Lung microvascular endothelial cell (primary cell): ENCODE data around the gene SPRN. TPM values are rescaled to one million over a fixed set of nuclear protein-coding genes. Genes with fewer than 3 reads are reported as not detected.
A peak's percentile ranks its signal among the peaks of the same experiment; 100 is the strongest.
"Not testable (repeated sequence)": the region's sequence is repeated elsewhere in the genome, so short reads cannot be mapped to it uniquely, and the experiment has no call there.

Experiments used
- DNase-seq, 2 donors: peaks; one replicate each; pipeline versions ENCODE4 v3.0.0 to v3.0.0-alpha.2; 2010; ENCODE audit warnings: low read depth in 2 of 2
- total RNA-seq: library from RNA; depleted of rRNA; stranded (reverse); fragments of >200 nt; gene quantifications from 2 replicates; pipeline ENCODE4 v1.2.1, GENCODE V29; 2014

SPRN gene
- total RNA-seq, 1 donor from 2014 or later: under 0.01 TPM

DNA sequence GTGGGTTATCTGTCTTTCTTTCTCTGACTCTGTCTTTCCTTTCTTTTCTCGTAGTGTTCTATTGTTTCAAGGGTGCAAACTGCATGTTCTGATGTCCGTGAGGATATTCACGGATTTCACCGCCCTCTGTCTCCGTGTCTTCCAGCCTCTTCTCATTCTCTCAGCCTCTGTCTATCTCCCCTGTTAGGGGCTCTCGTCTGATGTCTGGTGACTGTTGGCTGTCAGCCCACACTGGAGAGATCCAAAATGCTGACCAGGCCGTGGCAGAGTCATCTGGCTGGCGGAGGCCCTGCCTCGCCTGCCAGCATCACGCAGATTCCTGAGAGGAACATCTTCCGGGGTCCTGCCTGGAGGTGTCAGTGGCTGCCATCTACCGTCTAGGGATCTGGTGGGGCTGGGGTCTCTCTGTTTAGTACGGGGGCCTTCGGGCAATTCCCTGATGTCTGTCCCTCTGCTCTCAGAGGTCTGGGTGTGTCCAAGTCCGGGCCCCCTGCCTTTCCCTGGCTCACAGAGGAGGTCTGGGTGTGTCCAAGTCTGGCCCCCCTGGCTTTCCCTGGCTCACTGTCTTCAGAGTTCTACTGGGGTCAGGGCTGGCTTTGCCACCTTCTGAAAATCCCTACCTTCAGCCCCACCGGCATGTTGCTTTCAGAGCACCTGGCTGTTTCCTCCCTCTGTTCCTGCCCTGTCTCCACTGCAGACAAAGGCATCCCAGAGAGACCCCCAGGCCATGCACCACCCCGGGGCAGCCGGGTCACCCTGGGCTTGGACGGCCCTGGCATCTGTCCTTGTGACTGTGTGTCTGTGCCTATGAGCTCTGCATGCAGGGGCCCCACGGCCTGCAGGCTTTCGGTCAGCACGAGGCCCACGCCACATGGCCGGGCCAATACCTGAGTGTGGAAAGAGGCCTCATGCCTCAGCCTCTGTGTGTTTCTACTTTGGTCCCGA, 15.4 kb upstream of the SPRN start:
- no peak for DNase-seq

DNA sequence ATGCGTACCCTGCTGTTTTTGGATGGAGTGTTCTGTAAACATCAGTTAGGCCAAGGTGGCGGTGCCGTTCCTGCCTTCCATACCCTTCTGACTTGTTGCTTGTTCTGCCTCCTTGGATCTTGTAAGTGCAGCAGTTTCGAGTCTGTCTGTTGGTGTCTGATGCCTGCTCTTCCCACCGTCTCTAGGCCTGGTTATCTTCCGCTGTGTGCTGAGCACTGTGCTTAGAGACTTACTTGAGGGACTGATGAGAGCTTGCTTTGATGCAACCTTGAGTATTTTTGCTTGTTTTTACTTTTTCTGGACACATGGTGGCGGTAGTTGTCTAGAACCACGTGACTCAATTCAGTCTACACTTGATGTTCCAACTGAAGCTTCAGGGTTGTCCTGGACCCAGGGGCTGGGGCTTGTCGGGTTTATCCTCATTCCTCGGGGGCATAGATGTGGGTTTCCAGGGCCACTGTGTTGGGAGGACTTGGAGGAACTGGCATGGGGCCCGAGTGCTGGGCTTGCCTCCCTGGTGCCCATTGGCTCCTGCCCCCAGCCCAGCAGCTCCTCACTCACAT, 14.4 kb upstream of the SPRN start:
- DNase-seq: peak; percentile 37

- not testable (repeated sequence) for DNase-seq
Observed at GRCh38 chr10:133432789-133433188, 8.4 kb upstream of the SPRN start.

DNA sequence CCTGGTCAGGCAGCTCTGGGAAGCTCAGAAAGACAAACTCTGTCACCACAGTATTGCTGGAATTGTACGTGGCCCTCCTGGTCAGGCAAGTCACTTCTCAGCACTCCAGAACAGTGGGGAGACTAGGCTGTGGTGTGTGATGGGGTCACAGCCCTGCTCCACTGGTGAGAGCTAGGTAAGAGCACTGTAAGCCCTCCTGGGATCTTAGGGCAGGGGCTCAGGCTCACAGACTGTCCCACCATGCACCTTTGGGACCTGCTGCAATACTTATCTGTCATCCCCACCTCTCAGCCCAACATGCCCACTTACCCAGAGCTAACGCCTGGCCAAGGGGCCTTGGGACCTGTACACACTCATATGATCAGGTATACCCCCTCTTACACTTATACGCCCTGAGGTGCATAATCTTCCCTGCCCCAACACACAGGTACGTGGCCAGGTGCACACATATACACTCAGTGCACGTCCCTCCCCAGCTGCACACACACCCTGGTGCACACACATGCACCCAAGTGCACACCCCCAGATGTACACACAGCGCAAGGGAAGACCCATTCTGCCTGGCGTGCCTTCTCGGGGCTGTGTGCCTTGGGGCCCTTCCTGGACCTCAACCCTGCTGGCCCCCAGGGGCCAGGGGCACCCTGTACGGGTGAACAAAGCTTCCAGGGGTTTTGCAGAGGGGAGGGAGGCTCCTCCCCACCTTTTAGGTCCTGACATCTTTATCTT, 7.6 kb upstream of the SPRN start:
- DNase-seq: not testable (repeated sequence)

DNA sequence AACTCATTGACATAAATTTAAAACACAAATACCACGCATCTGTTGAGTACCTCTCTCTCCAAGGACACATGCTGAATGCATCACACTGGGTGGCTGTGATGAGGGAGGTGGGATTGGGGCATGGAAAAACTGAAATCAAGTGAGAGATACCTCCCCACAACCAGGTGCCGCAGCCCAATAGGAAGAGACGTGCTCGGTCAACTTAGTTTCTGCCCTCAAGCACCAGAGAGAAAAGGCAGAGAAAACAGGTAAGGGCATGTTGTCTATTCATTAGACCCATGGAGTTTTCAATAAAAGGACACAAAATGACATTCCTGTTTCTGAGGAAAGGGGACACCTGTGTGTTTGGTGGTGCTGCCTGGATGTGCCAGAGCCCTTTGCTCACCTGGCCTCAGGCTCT, 5.1 kb upstream of the SPRN start:
- not testable (repeated sequence) for DNase-seq

- DNase-seq: not testable (repeated sequence)
Observed at GRCh38 chr10:133424102-133424501, 323 bp downstream of the SPRN start.

DNA sequence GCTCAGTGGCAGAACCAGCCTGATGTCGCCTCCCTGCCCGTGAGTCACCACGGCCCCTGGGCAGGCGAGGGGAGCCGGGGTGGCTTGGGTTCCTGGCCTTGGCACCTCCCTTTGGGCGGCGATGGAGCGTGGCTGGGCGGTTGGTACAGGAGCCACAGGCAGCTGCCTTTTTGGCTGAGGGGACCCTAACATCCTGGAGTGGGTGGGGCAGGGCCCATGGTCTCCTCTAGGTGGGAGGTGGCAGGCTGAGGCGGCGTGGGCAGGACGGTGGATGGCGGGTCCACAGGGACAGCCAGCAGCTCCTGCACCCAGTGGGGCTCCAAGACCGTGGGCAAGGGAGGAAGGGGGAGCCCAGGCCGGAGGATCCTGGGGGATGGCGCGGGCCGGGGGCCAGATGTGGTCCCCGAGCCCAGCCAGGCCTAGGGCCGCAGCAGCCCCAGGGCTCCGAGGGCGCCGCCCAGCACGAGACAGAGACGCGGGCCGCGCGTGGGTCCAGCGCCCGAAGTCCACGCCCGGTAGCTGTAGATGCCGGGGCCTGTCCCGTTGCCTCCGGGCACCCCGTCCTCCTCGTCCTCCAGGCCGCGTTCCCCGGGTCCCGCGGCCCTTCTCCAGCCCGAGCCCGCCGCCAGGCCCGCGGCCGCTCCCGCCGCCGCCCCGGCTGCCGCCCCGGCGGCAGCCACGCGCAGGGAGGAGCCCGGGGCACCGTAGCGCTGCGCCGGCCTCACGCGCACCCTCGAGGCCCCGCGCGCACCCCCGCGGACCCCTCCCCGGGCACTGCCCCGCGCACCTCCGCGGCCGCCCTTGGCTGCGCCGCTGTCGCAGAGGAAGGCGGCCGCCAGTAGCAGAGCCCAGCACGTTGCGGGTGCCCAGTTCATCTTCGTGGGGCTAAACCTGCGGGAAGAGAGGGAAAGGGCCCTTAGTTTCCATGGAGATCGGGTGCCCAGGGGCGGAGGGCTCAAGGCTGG, 1.3 kb downstream of the SPRN start:
- DNase-seq: no peak

- no peak for DNase-seq
Observed at GRCh38 chr10:133422223-133422806, 2.1 kb downstream of the SPRN start.

DNA sequence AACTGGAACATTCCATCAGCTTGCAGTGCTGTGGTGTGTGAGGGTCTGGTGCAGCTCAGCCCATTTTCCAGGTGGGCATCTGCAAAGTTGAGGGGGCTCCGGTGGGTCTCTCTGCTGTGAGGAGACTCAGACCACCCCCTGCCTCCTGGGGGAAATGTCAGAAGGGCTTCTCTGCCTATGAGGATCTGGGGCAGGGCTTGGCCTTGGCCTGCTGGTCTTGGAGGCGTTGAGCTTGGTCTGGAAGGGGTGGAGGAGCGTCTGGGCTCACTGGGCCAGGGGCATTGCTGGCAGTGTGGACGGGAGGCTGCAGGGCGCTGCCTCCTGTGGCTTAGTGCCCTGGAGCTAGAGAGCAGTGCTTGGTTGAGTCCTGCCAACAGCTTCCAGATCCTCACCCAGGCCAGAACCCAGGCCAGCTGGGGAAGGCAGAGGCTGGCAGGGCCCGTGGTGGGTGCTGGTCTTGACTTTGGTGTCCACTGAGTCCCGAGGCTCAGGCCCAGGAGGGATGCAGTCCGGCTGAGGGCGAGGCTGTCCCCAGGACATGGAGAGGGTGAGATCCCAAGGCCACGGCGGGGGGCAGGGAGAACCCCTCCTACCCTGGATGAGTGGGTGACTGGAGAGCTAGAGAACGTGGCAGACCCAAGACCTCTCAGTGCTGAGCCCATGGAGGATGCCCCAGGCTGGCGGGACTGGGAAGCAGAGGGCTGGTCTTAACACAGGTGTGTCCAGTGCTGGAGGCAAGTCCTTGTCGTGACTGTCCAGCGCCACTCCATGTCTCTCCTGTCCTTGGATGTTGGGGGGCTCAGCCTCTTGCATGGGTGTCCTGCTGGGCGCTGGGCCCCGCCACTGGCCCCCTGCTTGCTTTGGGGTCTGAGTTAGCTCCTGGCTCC, 2.8 kb downstream of the SPRN start:
- DNase-seq: no peak

GRCh38 chr10:133420579-133420978, 3.8 kb downstream of the SPRN start:
- no peak for DNase-seq

GRCh38 chr10:133420028-133420427, 4.4 kb downstream of the SPRN start:
- DNase-seq: no peak

GRCh38 chr10:133419211-133419950, 5.0 kb downstream of the SPRN start:
- DNase-seq: no peak

DNA sequence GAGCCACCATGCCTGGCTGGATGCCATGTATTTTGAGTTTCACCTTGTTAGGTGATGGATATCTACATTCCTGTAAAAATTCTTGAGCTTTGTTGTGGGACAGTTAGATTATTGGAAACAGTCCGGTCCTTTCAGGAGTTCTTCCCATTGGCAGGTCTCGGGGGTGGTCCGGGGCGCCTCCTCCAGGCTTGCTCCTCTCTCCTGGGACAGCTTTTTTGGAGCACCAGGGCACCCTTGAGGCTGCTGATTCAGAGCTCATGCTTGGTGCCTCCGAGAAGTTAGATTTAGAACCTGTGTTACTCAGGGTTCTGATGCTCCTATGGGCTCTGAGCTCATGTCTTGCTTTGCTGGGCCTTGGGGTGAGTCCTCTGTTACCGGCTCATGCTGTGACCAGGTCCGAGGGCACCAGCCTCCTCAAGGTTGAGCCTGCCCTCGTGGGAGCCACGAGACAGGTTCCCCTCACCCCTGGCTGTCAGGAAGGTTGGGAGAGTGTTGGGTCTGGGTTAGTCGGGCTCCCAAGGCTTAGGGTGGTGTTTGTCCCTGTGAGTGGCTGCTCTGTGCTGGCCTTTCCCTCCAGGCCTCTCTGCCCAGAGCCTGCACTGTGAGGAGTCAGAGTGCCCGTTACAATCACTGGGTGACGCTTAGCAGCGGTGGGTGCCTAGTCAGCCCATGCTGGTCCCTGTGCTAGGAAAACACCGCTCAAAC, 6.0 kb downstream of the SPRN start:
- no peak for DNase-seq

- no peak for DNase-seq
Observed at GRCh38 chr10:133415752-133416151, 8.7 kb downstream of the SPRN start.

DNA sequence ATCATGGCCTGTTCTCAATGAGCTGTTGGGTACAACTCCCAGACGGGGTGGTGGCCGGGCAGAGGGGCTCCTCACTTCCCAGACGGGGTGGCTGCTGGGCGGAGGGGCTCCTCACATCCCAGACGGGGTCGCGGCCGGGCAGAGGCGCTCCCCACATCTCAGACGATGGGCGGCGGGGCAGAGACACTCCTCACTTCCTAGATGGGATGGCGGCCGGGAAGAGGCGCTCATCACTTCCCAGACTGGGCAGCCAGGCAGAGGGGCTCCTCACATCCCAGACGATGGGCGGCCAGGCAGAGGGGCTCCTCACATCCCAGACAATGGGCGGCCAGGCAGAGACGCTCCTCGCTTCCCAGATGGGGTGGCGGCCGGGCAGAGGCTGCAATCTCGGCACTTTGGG, 10.0 kb downstream of the SPRN start:
- not testable (repeated sequence) for DNase-seq

GRCh38 chr10:133412381-133412711, 12.1 kb downstream of the SPRN start:
- DNase-seq: no peak

GRCh38 chr10:133411523-133412380, 12.7 kb downstream of the SPRN start:
- no peak for DNase-seq
